ENCODE results near the gene IL31RA. TPM values are rescaled to one million over a fixed set of nuclear protein-coding genes. Genes with fewer than 3 reads are reported as not detected.

The IL31RA gene
- total and polyA plus RNA-seq, 2 of the 13 experiments (the other 11 are each of a cell fraction or from before 2014, with no cell fraction given): not detected

DNA sequence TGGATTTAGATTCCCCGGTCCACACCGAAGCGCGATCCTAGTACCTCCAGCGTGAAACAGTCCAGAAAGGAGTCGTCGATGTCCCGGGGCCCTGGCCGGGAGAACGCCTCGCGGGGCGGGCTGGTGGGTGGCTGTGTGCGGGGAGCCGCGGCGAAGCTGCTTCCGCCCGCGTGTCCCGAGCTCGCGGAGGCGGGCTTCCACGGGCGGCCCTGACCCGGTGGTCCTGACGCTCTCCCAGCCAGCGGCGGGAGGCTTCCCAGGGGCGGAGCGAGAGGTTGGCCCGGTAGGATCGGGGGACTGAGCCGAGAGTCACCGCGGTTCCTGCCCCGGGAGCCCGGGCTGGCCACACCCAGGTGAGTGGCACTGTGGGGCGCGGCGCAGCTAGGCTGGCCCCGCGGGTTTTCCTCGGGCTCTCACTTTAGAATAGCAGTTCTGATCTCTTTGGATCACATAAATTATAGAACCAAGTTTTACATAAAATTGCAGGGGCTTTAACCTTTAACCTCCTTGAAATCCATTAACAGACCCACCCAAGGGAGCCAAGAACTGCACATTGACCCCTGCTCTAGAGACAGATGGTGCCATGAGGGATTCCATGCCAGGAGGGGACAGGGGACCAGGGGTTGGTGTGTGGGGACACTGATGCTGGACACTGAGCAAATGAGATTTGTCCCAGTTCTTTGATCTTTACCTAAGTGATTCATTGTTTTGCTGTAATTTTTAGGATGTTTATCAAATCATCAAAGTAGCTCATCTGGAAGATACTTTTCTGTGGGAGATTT lies 29.2 kb upstream of the IL31RA start:
- no TSS peak for BruUV-seq (replicated peaks)
- no peaks in the 10 kb centered on the region for H3K9me3 ChIP-seq (ENCODE audit: low read length)
- DNase-seq (ENCODE audit: low spot score) (no peak), ATAC-seq (no peak), FAIRE-seq (no peak)
- ChIA-PET POLR2A (no interaction called here), CTCF (ENCODE audit: low intra/inter-chr PET ratio, low total read pairs) (no interaction called here)
- H3K27ac ChIP-seq (ENCODE audit: extremely low read length, insufficient read depth, low read length): no peak overlapping the region
- 78% methylated on average over 45 of the region's 45 CpGs for WGBS (ENCODE audit: low lambda C conversion rate)
- no peak overlapping the region for H3K9ac ChIP-seq (ENCODE audit: insufficient read depth, low read depth, low read length)
- no peak for TF ChIP-seq NFIC (IDR thresholded peaks at IDR 0.05; ENCODE audit: low read length)
- no peak for TF ChIP-seq MED8 (CRISPR knock-in tag; IDR thresholded peaks at IDR 0.05; ENCODE audit: insufficient replicate concordance)
- TF ChIP-seq SUZ12 (IDR thresholded peaks at IDR 0.05; ENCODE audit: low read depth, low read length): no peak
- TF ChIP-seq, protein P1, sequence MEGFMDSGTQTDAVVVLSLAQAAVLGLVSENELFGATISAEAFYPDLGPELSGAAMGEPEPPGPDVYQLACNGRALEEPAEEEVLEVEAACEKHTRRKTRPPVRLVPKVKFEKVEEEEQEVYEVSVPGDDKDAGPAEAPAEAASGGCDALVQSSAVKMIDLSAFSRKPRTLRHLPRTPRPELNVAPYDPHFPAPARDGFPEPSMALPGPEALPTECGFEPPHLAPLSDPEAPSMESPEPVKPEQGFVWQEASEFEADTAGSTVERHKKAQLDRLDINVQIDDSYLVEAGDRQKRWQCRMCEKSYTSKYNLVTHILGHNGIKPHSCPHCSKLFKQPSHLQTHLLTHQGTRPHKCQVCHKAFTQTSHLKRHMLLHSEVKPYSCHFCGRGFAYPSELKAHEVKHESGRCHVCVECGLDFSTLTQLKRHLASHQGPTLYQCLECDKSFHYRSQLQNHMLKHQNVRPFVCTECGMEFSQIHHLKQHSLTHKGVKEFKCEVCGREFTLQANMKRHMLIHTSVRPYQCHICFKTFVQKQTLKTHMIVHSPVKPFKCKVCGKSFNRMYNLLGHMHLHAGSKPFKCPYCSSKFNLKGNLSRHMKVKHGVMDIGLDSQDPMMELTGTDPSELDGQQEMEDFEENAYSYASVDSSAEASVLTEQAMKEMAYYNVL (CRISPR knock-in tag; IDR thresholded peaks at IDR 0.05; ENCODE audit: borderline replicate concordance): no peak
- TF ChIP-seq ZKSCAN8 (CRISPR knock-in tag; IDR thresholded peaks at IDR 0.05; ENCODE audit: borderline replicate concordance): no peak
- TF ChIP-seq, protein P2, sequence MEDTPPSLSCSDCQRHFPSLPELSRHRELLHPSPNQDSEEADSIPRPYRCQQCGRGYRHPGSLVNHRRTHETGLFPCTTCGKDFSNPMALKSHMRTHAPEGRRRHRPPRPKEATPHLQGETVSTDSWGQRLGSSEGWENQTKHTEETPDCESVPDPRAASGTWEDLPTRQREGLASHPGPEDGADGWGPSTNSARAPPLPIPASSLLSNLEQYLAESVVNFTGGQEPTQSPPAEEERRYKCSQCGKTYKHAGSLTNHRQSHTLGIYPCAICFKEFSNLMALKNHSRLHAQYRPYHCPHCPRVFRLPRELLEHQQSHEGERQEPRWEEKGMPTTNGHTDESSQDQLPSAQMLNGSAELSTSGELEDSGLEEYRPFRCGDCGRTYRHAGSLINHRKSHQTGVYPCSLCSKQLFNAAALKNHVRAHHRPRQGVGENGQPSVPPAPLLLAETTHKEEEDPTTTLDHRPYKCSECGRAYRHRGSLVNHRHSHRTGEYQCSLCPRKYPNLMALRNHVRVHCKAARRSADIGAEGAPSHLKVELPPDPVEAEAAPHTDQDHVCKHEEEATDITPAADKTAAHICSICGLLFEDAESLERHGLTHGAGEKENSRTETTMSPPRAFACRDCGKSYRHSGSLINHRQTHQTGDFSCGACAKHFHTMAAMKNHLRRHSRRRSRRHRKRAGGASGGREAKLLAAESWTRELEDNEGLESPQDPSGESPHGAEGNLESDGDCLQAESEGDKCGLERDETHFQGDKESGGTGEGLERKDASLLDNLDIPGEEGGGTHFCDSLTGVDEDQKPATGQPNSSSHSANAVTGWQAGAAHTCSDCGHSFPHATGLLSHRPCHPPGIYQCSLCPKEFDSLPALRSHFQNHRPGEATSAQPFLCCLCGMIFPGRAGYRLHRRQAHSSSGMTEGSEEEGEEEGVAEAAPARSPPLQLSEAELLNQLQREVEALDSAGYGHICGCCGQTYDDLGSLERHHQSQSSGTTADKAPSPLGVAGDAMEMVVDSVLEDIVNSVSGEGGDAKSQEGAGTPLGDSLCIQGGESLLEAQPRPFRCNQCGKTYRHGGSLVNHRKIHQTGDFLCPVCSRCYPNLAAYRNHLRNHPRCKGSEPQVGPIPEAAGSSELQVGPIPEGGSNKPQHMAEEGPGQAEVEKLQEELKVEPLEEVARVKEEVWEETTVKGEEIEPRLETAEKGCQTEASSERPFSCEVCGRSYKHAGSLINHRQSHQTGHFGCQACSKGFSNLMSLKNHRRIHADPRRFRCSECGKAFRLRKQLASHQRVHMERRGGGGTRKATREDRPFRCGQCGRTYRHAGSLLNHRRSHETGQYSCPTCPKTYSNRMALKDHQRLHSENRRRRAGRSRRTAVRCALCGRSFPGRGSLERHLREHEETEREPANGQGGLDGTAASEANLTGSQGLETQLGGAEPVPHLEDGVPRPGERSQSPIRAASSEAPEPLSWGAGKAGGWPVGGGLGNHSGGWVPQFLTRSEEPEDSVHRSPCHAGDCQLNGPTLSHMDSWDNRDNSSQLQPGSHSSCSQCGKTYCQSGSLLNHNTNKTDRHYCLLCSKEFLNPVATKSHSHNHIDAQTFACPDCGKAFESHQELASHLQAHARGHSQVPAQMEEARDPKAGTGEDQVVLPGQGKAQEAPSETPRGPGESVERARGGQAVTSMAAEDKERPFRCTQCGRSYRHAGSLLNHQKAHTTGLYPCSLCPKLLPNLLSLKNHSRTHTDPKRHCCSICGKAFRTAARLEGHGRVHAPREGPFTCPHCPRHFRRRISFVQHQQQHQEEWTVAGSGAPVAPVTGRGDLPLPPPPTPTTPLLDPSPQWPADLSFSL (CRISPR knock-in tag; IDR thresholded peaks at IDR 0.05): no peak
- no peak for TF ChIP-seq NR3C1 (CRISPR knock-in tag; IDR thresholded peaks at IDR 0.05)
- TF ChIP-seq ISL2 (CRISPR knock-in tag; IDR thresholded peaks at IDR 0.05): no peak
- TF ChIP-seq HMG20B (CRISPR knock-in tag; conservative IDR thresholded peaks at IDR 0.05): no peak
- no peak for TF ChIP-seq YY1 (IDR thresholded peaks at IDR 0.05; ENCODE audit: insufficient read depth, insufficient replicate concordance, low read depth, low read length)
- TF ChIP-seq GATAD1 (CRISPR knock-in tag; IDR thresholded peaks at IDR 0.05): no peak
- H4K20me1 ChIP-seq (ENCODE audit: insufficient read depth, low read length): no peaks in the 10 kb centered on the region
- no peaks in the 10 kb centered on the region for H3K79me2 ChIP-seq (ENCODE audit: insufficient read depth, low read length)
- in situ Hi-C loops (cut with HindIII; ENCODE audit: extremely low pct_ligation_motif_present, low pct_unique_long_range_greater_than_20kb): no loop called here
- H3K4me3 ChIP-seq (replicated peaks in 1 of 3; ENCODE audit: insufficient read depth in 1 of 3, low read depth in 2 of 3, low read length in 3 of 3): no peak overlapping the region
- no peak overlapping the region for H2AFZ ChIP-seq (ENCODE audit: low read length)
- intact Hi-C loops (cut with micrococcal nuclease; ENCODE audit: unreplicated experiment): no loop called here
- H3K4me2 ChIP-seq (ENCODE audit: low read depth, low read length): no peak overlapping the region
- no peaks in the 10 kb centered on the region for H3K36me3 ChIP-seq (replicated peaks in 1 of 2; ENCODE audit: control insufficient read depth in 1 of 2, insufficient read depth in 2 of 2, low read length in 2 of 2)
- no peaks in the 10 kb centered on the region for H3K27me3 ChIP-seq (ENCODE audit: control insufficient read depth in 1 of 2, insufficient read depth in 2 of 2, low read length in 2 of 2)
- H3K4me1 ChIP-seq (ENCODE audit: insufficient read depth, low read length): no peaks in the 10 kb centered on the region

All from HepG2 (cell line).